AML-193 (cell line): Measurements from ENCODE around the gene DNAJC18.
"Not testable (repeated sequence)": the region's sequence is repeated elsewhere in the genome, so short reads cannot be mapped to it uniquely, and the experiment has no call there.

Source experiments
- DNase-seq, 2 experiments: peaks; one replicate each; lab custom pipeline; 2025; lab: John Stamatoyannopoulos, UW

Gene DNAJC18

DNA sequence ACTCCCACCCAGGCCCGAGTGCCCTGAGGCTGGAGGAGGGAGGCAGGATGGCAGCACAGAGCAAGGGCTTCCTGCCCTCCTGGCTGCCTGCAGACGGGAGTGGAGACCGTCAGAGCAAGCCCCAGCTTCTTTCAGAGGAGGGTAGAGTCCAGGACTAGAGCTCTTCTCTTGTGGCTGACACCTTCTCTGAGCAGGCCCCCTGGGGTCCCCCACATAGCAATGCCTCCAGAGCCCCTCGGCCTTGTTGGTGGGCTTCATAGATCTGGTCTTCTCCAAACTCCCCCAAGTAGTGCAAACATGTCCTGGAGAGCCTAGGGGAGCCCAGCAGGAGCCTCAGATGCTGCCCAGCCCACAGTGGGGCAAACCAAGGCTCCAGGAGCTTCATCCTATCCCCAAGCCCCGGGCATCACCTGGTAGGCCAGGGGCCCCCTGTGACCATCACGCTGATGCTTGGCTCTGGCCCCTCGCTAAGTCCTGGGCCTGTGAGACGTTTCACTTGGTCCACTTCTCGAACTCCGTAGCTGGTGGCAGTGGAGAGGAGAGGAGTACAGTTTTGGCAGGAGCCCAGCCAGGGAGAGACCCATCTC lies 51.6 kb downstream of the DNAJC18 start:
- no peak for DNase-seq

DNA sequence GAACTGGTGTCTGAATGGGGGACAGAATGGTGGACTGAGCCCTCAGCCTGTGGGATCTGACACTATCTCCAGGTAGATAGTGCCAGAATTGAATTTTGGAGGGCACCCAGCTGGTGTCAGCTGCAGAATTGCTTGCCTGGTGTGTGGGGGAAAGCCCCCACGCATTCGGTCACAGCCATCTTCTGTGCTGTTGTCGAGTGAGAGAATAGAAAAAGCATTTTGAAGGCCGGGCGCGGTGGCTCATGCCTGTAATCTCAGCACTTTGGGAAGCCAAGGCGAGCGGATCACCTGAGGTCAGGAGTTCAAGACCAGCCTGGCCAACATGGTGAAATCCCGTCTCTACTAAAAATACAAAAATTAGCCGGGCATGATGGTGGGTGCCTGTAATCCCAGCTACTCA lies 52.4 kb downstream of the DNAJC18 start:
- DNase-seq = not testable (repeated sequence)

DNA sequence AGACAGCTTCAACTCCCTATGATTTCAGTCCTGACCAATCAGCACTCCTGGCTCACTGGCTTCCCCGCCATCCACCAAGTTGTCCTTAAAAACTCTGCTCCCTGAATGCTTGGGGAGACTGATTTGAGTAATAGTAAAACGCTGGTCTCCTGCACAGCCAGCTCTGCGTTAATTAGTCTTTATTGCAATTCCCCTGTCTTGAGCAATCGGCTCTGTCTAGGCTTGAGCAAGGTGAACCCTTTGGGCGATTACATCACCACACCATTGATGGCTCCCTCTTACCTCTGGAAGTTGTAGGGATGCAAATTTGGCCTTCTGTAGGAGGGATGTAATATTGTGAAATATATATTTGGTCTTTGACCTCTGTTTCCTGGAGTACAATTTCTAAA lies 53.3 kb downstream of the DNAJC18 start:
- peak; percentile 63 to 69 for DNase-seq

DNA sequence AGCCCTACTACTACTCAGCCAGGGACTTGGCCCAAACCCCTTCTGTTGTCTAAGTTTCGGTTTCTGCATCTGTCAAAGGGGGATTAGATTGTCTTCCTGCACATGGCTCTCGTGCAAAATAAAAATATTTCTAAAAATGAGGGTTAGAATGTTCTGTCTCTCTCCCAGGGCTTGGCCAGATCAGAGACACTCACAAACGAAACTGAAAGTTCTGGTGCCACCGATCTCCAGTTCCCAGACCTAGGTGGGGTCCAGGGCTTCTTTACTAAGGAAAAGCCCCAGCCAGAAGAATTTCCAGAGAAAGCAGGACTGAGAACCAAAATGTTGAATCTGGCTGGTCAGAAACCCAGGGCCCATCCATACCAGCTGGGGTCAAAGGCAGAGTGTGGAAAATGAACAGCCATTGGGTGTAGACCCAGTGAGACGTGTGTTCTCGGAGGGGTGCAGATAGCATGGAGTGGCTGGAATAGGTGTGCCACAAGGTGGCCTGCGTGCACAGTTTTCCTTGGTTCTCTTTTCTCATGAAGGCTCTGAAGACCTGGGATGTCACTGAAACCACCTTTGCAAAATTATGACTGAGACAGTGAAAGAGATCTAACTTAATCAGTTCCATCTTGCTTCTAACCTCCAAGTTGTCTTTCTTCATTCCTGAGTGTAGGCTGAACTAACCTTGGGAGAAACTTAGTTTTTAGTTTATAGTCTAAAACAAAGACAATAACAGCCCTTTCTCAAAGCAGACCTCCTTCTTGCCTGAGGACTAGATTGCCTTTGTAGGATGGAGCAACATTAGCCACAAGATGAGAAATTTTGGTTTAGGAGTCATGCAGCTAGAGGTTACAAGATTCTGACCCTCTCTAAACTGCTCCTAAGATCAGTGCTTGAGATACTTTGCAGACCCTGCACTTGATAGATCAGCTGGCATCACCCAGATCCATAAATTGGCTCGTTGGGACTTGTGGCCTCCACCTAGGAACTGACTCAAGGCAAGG lies 54.0 kb downstream of the DNAJC18 start:
- peak; percentile 50 to 56 for DNase-seq

DNA sequence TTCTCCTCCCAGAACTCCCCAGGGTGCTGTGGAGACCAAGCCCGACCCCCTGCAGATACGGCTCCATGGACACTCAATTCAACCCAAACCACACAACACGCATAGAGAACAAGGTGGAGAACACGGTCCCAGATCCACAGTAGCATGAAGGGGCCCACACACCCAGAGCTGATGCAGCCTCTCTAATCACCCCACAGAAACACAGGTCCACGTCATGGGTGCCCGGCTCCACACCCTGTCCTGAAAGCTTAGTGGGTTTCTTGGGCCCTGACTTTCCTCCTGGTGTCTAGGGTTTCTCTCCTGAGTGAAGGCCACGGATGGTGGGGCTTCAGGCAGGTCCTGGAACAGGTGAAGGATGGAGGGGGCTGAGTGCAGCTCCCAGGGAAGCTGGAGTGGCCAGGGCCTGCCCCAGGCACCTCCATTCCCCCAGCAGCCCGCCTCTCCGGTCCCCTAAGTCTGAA lies 54.7 kb downstream of the DNAJC18 start:
- no peak for DNase-seq

DNA sequence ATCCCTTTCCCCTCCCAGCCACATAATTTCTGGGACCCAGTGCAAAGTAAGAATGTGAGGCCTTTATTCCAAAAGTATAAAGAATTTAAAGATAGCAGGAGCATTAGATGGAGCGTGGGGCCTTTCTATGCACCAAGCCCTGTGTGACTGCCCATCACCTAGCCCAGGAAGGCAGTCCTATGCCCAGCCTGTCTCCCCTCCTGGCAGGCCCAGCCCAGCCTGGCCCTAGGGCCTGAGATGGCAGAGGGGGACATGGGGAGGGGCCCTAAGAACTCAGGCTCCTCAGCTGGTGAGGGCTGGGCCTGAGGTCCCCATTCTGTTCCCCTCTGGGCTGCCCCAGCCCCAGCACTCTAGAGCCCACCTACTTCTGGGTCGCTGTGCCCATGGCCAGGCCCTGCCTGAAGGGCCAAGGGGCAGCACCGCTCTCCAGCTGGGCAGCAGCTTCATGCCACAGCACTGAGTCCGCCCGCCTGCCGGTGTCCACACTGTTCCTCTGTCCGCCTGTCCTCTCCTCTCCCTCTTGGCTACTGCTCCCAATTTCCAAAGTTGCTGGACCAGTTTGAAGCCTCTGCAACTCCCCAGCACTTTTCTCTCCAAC lies 55.2 kb downstream of the DNAJC18 start:
- no peak for DNase-seq

DNA sequence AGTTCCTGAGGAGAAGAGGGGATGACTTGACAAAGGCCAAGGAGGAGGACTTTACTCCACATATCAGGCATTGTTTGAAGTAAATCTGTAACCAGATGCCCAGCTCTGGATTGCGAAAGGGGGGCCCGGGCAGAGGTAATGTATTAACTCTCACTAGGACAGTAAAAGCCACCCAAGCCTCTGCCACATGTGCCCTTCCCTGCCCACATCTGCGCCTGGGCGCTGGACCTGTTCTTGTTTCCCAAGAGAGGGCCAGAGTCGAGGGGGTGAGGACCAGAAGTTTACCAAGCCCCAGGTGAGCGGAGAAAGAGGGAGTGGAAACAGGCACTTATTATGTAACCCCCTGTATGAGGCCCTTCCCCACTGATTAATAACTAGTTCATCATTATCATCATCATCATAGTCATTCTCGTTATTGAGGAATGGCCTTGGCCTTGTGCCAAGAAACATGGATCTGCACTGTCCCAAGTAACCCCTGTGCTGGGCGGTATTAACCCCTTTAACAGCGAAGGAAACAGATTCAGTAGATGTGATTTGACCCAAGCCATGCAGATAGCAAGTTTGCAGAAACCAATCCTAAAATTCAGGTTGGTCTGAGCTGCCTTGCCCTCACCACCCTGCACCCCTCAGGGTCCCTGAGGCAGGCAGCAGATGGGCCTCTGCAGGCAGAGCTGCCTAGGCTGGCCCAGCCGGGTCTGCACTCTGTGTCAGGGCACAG lies 55.9 kb downstream of the DNAJC18 start, which contains the start of gene SLC23A1:
SLC23A1 (minus strand) TSS at position 23 of the 718 bp plus-strand sequence. CDS start 44 bp downstream, outside the sequence.
- DNase-seq = no peak

DNA sequence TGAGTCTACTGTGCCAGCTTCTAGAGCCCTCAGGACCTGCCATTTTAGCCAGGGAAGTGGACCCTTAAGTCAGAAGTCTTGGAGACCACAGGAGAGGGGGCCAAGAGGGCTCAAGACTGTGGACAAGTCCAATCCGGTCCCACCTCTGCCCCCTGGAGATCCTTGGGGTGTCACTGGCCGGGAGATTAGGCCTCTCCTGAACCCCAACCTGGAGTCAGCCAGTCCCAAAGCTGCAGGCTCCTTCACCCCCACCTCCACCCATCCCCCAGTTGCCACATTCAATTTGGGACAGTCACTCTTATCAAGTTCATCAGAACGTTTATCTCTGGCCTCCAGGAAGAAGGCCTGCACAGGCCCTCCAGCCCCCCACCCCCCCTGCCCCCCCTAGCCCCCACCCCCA lies 56.5 kb downstream of the DNAJC18 start:
- no peak for DNase-seq

DNA sequence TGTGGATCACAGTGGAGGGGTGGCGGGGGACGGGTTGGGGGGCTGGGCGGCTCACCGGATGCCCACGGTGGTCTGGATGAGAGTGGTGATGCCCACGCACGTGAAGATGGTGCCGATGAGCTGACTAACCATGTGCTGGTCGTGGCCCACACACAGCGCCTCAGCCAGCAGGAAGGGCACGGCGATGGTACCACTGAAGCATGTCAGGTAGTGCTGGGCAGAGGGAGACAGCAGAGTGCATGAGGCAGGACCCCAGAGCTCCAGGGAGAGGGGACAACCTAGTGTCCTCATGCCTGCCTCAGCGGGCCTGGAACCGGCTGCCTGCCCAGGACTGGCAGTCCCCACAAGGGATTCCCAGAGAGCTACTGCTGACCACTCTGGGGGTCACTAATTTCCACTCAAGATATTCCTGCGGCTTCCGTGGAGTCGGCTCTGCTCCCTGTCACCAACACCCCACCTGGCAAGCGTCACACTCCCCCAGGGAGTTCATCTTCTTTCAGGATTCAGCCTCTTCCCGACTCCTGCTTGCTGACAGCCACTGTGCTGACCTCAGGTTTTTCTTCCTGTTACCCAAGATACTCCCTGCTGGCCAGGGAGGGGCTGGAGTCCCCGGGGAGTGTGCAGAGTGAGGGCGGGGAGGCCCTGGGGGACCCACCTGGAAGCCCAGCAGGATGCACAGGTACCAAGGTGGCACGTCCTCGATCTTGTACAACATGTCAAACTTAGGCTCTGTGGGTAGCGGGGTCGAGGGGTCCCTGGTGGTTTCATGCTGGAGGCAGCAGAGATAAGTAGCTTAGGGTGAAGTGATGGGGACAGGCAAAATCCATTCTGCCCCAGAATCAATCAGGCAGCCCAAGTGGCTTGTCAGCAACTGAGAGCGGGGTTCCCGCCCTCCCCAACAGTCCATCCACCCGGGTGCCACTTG lies 57.2 kb downstream of the DNAJC18 start:
- DNase-seq = no peak

DNA sequence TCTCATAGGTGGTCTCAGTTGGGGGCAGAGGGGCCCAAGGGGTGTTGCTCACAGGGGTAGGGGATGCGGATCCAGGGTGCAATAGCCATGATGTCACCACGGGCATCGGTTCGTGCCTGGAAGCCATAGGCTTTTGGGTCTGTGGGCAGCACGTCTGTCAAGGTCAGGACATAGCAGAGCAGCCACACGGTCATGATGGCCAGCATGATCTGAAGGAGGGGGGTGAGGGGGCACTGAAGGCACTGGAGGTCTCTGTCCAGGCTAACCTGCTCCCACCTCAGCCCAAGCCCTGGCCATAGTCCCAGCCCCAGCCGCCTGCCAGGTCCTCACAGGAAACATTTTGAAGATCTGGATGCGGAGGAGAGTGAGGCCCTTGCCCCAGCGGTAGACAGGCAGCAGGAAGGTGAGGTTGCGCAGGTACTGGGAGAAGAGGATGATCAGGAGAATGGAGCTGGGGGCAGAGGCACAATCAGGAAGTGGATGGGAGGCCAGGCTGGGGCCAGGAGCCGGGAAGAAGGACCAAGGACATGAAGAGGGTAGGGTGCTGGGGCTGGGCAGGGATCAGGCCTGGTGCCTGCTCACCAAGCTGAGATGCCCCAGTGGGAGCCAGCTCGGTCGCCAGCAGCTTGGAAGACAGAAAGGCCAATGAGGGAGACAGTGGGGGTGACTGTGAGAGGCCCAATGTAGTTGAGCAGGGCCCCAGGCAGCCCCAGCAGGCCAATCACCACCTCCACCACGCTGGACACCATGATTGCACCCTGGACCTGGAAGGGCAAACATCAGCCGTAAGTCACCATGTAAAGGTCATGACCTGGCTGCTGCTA lies 59.5 kb downstream of the DNAJC18 start:
- no peak for DNase-seq

DNA sequence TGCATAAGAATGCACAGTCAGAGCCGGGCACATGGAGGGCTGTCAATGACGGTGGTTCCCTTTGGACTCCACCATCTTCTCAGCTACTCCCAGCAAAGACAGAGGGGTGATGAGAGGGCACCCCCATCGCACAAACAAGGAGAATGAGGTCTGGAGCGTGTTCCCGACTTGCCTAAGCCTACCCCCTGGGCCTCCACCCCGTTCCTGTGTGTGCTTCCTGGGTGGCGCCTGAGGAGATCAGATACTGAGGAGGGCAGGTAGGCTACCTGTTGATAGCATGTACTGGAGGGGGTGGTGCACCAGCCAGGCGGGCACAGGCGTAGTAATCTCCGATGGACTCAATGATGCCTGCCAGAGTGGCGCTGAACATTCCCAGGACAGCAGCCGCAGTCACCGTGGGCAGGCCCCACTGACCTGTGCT lies 60.4 kb downstream of the DNAJC18 start:
- DNase-seq = no peak

DNA sequence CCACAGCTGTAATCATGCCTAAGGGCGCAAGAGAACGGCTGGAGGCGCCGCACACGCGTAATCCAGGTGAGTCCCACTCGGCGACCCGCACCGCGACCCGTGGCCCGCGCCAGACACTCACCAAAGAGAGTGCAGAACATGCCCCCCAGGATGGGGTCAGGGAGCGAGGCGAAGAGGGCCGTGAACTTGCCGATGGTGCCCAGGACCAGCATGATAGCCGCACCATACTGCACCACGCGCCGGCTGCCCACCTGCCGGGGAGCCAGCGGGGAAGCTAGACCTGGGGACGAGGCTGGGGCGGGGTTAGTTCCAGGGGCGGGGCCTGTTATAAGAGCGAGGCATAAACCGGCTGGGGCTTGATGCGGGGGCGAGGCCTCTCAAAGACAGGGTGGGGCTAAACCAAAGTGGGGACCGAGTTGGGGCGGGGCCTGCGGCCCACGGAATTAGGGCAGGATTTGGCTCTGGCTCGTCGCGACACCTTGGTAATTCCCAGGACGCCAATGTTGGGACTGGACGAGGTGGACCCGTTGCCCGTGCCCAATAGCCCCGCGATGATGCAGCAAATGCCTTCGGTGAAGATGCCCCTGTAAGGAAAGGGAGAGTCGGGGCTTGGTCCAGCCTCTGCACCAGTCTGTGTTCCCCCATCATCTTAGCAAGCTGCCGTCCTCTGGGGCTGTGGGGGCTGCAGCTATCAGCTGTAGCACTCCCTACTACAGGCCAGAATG lies 61.1 kb downstream of the DNAJC18 start:
- DNase-seq = no peak

DNA sequence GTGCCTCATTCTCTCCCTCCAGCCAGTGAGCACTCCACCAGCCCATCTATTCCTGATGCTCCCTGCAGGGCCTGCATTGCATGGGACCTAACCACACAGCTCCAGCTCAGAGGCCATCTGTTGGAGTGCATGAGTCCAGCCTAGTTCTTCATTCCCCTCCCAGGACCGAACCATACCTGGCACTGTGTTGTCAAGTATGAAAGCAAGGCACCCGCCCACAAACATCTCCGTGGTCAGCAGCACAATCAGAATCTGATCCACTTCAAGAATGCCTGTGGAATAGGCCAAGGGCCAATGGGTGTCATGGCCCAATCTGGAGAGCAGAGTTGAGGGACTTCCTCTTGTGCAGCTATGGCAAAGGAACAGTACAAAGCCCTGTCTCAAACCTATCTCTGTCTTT lies 62.1 kb downstream of the DNAJC18 start:
- DNase-seq = no peak

DNA sequence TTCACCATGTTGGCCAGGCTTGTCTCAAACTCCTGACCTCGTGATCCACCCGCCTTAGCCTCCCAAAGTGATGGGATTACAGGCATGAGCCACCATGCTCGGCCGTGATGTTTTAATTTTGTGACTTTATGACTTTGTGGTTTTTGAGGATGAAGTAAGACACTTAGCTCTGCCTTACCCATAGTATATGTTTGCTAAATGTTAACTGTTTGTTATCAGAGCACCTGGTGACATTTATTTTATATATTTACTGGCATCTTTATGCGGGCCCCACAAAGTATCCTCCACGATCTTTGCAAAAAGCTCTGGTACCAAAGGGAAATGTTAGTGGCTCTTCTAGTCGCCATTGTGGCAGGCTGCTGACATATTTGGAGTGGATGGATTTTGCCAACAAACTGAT lies 63.0 kb downstream of the DNAJC18 start:
- DNase-seq = no peak

DNA sequence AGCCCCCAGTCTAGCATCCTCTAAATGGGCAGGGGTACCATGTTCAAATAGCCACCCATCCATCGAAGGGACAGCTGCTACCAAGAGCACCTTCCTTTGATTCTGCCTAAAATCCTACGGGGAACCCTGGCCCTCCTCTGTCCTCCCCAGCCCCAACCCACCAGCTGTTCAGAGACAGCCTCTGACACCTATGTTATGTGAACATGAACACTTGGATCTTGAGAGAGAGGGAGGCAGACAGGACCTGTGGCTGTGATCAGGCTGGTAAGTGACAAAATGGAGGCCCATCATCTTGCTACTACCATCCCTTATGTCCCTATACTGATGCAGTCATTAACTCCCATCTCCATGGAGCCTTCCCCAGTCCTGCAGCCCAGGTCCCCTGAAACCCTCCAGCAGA lies 64.4 kb downstream of the DNAJC18 start:
- DNase-seq = no peak

DNA sequence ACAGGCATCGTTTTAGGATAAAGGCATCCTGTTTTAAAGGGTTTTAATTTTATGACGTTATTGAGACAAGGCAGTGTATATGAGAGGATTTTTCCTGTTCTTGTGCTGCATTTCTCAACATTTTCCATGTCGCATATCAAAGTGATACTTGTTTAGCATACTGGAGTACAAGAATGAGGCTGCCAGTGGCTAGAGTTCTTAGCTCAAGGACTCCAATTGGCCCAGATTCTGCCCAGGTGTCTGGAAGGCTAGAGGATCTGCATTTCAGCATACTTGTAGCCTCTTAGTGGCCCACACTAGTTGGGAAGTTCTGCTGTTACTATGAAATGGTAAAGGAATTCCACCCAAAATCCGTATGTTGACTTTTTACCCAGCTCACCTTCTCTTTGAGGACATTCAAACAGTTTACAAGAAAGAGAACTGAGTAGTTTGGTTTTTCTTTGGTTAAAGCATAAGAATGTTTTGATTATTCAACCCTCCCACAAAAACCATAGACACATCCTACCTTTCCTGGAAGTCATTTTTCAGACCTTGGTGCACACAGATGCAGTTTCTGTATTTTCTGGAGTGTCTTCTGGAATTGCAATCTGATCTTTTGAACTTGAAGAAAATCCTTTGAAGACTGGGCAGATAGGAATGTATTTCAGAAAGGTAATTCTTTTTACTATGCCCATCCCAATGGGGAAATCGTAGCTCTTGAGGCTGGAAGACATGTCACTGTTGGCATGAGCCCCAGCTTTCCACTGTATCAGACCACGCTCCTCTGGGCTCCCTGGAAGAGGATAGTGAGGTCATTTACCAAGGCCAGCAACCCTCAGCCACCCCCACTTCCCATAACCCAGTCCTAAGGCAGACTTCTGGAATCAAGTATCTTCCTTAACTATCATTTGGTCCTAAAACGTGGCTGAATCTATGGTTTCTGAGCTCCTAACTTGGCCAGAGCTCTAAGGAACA lies 67.6 kb downstream of the DNAJC18 start:
- no peak for DNase-seq

DNA sequence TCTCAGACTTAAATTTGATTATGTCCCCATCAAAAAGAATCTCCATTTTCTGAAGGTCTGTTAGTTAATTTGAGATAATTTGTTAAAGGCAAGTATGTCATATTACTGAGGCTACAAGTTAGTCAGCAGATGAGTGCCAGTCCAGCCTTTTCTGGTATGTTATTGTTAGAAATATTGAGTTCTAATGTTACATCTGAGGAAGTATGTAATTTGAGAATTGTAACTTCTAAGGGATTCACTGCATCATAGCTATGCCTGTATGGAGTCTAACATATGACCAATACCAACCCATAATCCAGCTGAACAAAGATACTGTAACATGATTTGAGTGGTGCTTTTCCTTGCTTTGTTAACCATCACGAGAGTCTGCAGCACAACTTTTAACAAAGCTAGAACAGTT lies 70.1 kb downstream of the DNAJC18 start:
- no peak for DNase-seq

DNA sequence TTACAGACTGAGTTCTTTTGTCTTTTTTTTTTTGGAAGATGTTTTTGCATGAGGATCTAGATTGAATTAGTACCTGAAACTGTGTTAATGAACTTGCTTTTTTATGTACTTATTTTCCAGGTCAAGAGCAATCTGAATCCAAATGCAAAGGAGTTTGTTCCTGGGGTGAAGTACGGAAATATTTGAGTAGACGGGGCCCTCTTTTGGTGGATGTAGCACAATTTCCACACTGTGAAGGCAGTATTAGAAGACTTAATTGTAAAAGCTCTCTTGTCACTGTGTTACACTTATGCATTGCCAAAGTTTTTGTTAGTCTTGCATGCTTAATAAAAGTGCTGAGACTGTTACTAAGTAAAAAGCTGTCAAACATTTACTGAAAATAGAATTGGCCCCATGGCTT lies 70.7 kb downstream of the DNAJC18 start:
- peak; percentile 5 to 32 for DNase-seq
